ENCODE measurements around the gene ASF1B.
"Not testable (repeated sequence)": the region's sequence is repeated elsewhere in the genome, so short reads cannot be mapped to it uniquely, and the experiment has no call there.

ASF1B gene

DNA sequence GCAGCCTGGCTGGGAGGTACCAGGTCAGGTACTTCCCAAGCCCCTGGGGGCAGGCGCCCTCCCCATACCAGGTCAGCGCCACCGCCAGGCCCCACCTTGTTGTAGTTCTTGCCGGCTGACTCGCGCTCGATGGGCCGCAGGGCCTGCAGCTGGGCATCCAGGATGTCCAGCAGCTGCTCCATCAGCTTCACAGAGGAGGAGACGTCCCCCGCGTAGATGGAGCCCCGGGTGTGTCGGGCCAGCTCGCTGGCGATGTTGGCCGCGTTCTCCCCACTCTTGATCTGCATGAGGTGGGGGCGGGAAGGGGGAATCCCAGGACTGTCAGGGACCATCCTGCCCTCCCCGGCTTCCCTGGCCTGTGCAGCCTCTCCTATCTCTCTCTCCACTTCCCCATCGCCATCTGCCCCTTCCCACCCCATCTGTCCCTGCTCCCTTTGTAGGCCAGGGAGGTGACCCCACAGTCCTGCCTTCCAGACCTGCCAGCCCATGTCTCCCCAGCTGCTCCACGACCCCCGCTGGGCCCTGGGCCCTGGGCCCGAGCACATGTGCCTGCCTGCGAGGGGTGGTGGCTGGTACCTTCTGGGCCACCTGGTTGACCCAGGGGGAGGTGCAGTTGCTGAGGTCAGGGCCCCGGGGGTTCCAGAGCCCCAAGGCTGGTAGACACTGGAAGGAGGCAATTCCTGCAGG, 23.8 kb upstream of the ASF1B start:
- no peak for DNase-seq (ENCODE audit: low read depth in 2 of 2, low spot score in 1 of 2)

DNA sequence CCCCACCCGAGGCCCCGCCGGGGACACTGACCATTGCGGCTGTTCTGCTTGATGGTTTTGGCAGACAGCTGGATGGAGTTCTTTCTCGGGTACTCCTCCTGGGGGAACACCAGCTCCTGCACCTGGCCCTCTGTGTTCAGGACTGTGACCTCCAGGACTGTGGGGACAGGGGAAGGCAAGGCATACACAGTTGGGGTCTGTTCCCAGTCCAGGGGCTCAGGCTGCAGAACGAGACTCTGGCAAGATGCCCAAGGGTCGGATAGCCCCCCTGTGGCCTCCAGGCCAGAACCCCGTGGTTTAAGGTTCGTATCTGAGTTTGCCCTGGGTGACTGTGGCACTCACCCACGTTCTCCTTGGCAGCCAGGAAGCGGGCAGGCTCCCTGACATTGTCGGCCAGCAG, 22.7 kb upstream of the ASF1B start:
- DNase-seq (ENCODE audit: low read depth in 2 of 2, low spot score in 1 of 2), result no peak

DNA sequence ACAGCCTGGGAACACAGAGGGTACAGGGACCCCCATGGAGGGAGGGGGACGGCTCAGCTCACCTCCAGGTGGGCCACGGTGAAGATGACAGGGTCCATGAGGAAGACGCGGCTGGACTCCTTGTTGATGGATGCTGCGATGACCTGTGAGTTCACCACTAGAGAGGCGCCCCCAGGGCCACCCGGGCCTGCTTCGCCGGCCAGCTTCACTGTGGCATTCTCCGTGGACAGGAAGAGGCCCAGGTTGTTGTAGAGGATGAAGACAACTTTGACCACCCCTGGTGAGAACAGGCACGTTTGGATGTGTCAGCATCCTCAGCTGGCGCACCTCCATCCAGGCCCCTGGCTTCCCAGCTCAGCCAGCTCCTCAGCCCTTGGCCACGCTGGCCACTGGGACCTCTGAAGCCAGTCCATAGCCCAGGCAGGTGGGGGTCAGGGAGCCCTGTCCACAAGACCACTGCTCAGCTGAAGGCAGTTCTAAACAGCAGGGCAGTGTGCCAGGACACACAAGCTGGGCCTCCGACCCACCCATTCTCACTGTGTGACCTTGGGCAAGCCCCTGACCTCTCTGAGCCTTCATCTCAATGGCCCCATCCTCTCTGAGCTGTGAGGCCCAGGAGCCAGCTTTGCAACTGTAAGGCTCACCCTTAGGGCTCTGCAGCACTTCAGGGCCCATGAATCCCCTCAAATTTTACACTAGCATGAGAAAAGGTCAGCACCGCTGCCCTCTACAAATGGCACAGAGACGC, 22.1 kb upstream of the ASF1B start:
- DNase-seq (ENCODE audit: low read depth in 2 of 2, low spot score in 1 of 2), result no peak

DNA sequence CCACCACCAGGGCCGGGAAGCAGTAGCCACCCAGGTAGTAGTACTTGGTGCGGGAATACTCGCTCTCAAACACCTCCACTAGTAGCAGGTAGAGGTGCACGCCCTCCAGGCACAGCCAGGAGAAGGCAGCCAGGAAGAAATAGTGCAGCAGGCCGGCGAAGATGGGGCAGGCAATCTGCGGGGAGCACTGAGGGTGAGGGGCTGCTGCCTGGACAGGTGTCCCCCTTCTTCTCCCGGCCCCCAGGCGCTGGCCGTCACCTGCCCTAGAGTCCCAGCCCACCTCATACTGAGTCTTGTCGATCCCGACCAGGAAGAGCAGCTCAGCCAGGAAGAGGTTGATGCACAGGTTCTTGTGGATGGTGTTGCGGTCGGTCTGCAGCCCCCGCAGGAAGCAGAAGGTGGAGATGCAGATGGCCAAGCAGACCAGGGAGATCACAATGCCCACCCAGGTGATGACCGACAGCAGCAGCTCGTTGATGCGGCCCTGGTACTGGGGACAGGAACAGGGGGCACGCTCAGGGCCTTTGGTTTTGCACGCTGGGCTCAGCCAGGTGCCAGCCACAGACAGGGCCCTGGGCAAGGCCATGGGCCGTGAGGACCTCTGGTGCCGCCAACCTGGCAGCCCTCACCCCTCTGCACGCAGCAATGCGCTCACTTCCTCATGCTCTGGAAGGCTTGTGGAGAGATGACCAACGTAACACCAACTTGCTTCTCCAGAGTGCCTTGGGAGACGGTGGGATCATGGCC, 20.8 kb upstream of the ASF1B start:
- no peak for DNase-seq (ENCODE audit: low read depth in 2 of 2, low spot score in 1 of 2)

DNA sequence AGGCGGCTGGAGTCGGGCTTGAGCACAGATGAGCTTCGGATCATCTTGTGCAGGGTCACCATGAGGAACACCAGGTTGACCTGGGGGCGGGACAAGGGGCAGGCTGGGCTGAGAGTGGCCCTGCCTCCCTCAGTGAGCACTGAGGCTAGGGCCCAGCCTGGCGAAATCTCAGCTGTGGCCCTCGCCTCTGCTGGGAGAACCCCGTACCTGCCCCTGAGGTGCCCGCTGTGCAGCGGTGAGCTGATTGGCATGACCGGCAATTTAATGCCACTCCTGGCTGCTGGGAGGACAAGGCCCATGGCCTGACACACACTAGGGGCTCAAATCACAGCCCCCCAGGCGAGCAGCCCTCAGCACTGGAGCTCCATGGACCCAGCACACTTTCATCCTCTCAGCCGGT, 19.7 kb upstream of the ASF1B start:
- no peak for DNase-seq (ENCODE audit: low read depth in 2 of 2, low spot score in 1 of 2)

DNA sequence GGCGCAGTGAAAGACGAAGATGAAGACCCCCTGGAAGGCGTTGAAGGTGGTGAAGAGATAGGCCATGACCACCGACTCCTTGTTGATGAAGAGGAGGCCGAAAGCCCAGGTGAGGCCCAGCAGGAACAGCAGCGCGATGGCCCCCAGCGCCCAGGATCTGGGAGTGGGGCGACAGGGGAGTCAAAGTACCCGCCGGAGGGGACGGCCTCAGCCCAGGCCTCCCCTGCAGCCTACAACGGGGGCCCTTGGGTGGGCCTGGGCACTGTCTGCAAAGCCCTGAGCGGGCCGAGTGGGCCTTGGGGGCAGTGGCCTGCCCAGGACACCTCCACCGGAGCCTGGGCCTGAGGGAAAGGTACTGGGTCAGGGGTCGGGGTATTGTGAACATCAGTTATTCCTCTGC, 19.0 kb upstream of the ASF1B start:
- no peak for DNase-seq (ENCODE audit: low read depth in 2 of 2, low spot score in 1 of 2)

DNA sequence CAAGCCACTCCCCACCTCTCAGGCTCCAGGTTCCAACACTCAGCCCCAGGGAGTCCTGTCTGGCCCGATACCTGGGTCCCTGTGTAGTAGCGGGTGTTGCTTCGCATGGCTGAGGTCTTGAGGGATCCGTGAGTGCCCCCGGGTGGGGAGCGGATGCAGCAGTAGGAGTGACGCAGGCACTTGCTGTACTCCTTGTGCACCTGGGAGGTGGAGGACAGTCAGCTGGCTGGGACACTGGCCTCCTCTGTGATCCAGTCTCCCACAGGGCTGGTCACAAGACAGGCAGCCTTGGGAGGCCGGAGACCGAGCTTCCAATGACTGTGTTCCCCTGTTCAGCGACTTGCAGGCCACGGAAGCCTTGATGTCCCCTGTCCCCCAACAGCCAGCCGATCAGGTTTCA, 16.3 kb upstream of the ASF1B start:
- no peak for DNase-seq (ENCODE audit: low read depth in 2 of 2, low spot score in 1 of 2)

DNA sequence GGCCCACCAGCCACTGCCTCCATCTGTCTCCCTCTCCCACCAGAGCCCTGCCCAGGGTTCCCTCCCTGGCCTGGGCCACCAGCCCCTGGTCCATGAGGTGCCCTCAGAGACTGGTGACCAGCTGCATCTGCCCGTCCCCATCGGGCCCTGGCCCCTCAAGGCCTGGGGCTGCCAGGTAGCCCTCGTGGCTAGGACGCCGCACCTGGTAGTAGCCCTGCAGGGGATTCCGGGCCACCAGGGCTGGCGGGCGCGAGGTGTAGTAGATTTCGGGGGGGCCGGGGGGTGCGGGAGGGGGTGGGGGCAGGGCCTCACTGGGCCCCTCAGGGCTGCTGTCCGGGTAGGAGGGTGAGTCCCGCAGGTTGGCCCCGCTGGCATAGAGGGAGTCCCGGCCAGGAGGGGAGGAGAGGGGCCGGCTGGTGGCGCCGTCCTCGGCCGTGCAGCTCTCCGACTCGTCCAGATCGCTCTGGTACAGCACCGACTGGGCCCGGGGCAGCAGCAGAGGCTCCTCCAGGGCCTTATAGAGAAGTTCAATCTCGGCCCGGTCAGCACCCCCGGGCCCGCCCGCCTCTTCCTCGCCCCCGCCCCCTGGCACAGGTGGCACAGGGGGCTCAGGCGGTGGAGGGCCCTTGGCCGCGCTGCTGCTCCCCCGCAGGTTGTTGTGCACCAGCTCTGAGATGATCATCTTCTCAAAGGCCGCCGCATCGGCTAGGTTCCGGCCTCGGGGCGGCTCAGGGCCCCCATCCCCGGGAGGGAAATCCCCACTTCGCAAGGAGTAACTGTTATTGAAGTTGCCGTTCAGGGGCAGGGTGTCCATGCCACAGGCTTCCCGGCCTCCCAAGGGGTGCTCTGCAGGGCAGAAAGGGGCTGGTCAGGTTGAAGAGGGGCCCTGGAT, 14.6 kb upstream of the ASF1B start:
- no peak for DNase-seq (ENCODE audit: low read depth in 2 of 2, low spot score in 1 of 2)

DNA sequence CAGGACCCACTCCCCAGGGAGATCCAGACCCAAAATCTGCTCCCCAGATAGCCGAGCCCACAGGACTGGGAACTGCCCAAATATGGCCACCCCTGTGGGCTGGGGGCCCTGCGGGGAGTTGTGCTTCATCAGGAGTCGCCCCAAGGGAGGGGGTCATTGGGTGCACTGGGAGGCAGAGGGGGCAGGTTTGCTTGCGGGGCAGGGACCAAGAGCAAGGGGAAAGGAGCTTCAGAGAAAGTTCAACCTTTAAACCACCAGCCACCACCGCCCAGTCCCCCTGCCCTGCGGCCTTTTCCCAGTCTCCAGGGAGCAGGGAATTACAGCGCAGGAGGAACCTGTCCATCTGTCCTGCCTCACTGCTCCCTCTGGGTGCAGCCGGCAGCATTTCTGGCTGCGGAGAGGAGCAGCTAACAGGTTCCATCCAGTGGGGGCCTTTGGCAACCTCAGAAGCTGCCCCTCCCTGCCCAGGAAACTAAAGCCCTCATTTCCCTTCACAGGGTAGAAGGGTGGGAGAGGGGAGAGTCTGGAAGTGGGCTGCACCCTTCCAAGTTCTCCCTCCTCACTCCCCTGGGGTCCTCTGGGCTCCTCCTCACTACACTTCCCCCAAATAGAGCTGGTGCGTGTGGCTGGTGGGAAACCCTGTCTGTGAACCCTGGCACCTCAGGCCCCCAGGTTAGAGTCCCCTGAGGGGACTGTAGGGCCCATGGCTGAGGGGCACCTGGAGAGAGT, 13.8 kb upstream of the ASF1B start:
- no peak for DNase-seq (ENCODE audit: low read depth in 2 of 2, low spot score in 1 of 2)

DNA sequence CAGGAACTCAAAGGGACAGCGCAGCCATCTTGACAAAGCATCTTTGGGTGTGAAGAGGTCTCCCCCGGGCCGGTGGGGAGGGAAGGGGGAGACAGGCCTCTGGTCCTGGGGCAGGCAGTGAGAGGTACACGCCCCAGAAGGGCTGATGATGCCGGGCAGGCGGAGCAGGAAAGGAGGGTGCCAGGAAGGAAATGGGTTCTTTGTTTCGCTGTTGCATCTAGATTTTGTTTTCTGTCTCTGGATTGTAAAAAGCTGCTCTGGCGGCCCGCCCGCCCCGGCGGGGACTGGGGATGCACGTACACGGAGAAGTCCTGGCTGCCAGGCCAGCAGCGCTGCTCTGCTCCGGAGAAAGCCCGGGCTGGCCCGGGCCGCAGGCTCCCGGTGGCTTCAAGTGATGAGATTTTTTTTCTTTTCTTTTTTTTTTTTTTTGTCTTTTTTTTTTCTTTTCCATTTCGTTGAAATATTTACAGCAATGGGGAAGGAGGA, 13.2 kb upstream of the ASF1B start:
- no peak for DNase-seq (ENCODE audit: low read depth in 2 of 2, low spot score in 1 of 2)

DNA sequence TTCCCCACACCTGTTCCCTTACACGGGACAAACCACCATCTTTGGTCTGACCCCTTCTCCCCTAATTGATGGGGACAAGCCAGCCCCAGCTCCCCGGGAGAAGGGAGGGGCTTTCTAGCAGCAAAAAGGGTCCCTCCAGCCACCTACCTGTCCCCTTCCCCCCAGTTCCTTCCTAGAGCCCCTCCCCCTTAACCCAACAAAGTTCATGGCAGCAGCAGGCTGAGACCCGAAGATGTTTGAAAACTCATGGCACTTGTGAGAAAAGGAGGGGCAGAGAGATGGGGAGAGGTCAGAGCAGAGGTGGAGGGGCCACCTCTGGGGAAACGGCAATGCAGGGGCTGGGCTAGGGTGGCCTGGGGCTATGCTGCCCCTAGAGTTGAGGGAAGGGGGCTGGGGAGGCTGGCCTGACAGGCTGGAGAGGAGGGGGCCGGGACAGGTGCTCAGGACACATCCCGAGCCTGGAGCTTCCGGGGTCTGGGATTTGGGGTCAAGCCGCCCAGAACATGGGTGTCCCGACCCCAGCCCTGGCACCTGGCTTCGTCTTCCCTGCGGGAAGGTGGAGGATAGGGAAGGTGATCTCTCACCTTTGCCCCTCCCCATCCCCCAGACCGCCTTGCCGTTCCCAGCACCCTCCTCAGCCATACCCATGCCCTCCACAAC, 12.5 kb upstream of the ASF1B start:
- no peak for DNase-seq (ENCODE audit: low read depth in 2 of 2, low spot score in 1 of 2)

DNA sequence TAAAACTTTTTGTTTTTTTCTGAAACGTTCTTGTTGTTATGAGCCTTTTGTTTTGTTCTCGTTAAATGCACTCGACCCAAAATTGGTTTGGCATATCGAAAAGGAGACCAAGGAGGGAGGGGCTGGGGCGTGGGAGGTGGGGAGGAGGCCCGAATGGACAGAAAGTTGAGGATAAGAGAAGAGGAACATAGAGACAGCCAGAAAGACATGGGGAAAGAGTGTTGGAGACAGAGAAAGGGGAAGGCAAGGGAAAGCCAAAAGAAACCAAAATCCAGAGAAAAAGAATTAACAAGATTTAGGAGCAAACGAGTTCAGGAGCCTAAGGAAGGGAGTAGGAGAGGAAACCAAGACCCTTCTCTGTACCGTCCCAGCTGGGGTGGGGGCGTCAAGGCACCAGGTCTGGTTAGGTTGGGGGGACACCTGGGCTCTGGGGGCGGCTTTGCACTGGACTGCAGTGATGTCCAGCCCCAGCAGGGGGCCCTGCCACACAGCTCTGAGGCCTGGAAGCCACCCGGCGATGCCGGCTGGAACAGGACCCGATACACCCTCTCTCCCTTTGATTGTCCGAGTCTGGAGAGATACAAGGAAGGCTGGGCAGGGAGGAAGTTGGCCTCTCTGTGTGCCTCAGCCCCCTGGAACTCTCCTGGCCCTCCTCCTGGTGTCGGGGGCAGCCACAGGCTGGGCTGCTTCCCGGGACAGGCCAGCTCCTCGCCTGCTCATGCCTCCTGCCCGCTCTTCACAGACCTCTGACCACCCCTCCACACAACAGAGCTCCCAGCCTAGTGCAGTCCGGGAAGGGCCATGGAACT, 11.6 kb upstream of the ASF1B start:
- DNase-seq (ENCODE audit: low read depth in 2 of 2, low spot score in 1 of 2), result no peak

DNA sequence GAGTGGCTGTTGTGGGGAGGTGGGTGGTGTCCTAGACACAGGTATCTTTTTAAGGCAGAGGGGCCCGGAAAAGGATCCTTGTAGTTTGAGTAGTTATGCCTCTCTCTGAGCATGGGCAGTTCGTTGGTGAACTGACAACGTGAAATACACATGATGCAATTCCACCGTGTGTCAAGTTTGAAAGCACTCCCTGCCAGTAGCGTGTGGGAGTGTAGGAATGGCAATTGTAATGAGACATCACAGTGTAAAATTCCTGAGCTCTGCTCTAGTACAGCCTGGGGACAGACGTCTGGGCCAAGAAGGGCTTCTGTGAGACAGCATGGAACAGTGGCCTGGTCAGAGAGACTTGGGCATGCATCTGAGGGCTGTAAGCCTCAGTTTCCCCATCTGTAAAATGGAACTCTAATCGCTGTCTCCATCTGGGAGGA, 10.4 kb upstream of the ASF1B start:
- no peak for DNase-seq (ENCODE audit: low read depth in 2 of 2, low spot score in 1 of 2)

DNA sequence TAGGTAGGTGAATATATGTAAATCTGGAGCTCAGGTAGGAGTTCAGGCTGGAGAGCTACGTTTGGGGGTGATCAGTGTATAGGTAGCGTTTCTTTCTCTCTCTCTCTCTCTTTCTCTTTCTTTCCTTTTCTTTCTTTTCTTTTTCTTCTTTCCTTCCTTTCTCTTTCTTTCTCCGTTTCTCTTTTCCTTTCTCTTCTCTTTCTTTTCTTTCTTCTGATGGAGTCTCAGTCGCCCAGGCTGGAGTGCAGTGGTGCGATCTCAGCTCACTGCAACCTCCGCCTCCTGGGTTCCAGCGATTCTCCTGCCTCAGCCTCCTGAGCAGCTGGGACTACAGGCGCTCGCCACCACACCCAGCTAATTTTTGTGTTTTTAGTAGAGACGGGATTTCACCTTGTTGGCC, 9.8 kb upstream of the ASF1B start:
- not testable (repeated sequence) for DNase-seq (ENCODE audit: low read depth in 2 of 2, low spot score in 1 of 2)

DNA sequence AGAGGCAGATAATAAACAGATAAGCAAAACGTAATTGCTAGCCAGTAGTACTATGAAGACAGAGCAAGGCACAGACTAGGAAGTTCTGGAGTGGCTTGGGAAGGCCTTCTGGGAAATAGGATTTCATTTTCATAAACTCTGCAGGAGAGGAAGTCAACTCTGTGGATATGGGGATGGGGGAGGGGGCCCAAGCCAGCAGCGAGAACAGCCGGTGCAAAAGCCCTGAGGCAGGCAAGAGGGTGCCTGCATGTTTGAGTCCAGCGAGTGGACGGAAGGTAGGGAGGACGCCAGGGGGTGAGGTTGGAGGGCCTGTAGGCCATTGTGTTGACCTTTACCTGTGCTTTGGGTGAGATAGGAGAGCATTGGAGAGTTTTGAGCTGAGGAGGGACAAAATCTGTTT, 9.0 kb upstream of the ASF1B start:
- no peak for DNase-seq (ENCODE audit: low read depth in 2 of 2, low spot score in 1 of 2)

DNA sequence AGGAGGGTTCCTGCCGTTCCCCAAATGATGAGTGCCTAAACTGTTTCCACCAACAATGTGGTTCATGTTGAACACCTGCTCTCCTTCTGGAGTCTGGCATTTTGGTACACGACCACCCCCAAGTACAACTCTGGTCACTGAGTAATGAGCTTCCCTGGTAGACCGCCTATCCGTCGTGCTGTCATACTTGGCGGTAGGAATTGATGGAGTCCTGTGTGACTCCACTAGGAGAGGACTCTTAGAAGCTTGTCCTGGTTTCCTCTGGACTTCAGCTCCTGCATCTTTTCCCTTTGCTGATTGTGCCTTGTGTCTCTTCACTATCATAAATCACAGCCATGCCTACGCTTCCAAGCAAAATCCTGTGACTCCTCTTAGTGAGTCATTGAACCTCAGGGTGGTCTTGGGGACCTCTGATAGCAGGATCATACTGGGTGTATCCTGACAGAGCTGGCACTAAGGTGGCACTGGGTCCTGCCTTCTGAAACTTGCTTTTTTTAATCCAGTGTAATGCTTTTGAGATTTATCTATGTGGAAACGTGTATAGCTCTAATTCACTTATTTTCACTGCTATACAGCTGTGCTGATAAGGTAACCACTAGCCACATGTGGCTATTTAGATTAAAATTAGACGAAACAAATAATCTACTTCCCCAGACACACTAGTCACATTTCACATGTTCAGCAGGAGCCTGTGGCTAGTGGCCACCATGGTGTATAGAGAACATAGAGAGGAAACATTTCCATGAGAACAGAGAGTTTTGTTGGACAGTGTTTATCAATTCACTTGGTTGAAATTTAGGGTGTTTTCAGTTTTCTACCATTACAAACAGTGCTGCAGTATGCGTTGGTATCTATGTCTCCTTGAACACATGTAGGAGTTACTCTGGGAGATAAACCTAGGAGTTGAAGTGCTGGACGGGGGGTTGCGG, 6.1 kb upstream of the ASF1B start:
- no peak for DNase-seq (ENCODE audit: low read depth in 2 of 2, low spot score in 1 of 2)

DNA sequence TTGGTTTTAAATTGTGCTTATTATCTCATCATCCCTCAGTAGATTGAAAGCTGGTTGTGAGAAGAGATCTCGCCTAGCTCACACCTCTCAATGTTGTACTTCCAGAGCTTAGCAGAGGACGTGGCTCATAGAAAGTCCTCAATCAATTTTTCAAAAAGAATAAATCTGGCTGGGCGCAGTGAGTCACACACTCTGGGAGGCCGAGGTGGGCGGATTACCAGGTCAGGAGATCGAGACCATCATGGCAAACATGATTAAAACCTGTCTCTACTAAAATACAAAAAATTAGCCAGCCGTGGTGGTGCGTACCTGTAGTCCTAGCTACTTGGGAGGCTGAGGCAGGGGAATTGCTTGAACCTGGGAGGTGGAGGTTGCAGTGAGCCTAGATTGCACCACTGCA, 4.7 kb upstream of the ASF1B start:
- no peak for DNase-seq (ENCODE audit: low read depth in 2 of 2, low spot score in 1 of 2)

DNA sequence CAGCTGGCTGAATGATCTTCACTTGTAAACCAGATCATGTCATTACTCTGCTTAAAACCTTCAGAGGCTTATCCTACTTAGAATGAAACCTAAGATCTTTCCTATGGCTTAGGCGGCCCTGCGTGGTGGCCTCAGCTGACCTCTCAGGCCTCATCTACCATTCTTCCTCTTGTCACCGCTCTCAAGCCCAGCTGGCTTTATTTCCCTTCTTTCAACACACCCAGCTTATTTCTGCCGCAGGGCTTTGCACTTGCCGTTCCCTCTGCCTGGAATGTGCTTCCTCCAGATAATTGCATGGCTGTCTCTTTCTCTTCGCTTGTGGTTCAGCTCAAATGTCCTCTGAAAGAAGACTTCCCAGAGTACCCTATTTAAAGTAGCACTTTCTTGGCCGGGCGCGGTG, 3.6 kb upstream of the ASF1B start:
- no peak for DNase-seq (ENCODE audit: low read depth in 2 of 2, low spot score in 1 of 2)

Data from stimulated activated CD8-positive, alpha-beta memory T cell treated with anti-CD3 and anti-CD28 coated beads, Interleukin-4, amount 100 ng/mL, for 4 hours (primary cell).